HFFc6 (cell line): ENCODE data around the gene SHISA6. TPM values are rescaled to one million over a fixed set of nuclear protein-coding genes. Genes with fewer than 3 reads are reported as not detected.

Source experiments
- DNase-seq: peaks from one replicate; pipeline ENCODE4 v3.0.0-alpha.2; 2018
- H3K27ac Mint-ChIP-seq: 2 replicates; pipeline ENCODE4 v1.8.0; 2020; ENCODE audit warnings: mild to moderate bottlenecking, mixed read lengths
- H3K27me3 Mint-ChIP-seq: 2 replicates; pipeline ENCODE4 v1.8.0; 2021; ENCODE audit warnings: mild to moderate bottlenecking, moderate library complexity, mixed read lengths; ENCODE audit not compliant: insufficient read depth
- H3K36me3 Mint-ChIP-seq: 2 replicates; pipeline ENCODE4 v1.8.0; 2021; ENCODE audit warnings: low read depth, mixed read lengths
- H3K4me1 Mint-ChIP-seq: 2 replicates; pipeline ENCODE4 v1.8.0; 2020; ENCODE audit warnings: low read depth, mixed read lengths
- H3K4me3 Mint-ChIP-seq: 2 replicates; pipeline ENCODE4 v1.8.0; 2020; ENCODE audit warnings: mild to moderate bottlenecking, moderate library complexity, mixed read lengths
- H3K9me3 Mint-ChIP-seq: 2 replicates; pipeline ENCODE4 v1.8.0; 2020; ENCODE audit warnings: mild to moderate bottlenecking, mixed read lengths
- total RNA-seq, 6 experiments: library from RNA; stranded (reverse); fragmentation: NEBNext Ultra II Directional; extraction: Animal tissue kit (Norgen Biotek cat#: 25700); gene quantifications; 2 replicates in 1 of 6; 3 replicates in 5 of 6; pipeline ENCODE4 v1.2.3, GENCODE V29; 2021
- TF ChIP-seq, protein P1 (sequence below): fragments of 200-600 bp; sonication (generic); IDR thresholded peaks from 2 replicates; pipeline ENCODE4 v1.5.0; 2021; ENCODE audit warnings: antibody characterized with exemption, mild to moderate bottlenecking

Gene SHISA6
- total RNA-seq, 6 experiments from 2014 or later: not detected

DNA sequence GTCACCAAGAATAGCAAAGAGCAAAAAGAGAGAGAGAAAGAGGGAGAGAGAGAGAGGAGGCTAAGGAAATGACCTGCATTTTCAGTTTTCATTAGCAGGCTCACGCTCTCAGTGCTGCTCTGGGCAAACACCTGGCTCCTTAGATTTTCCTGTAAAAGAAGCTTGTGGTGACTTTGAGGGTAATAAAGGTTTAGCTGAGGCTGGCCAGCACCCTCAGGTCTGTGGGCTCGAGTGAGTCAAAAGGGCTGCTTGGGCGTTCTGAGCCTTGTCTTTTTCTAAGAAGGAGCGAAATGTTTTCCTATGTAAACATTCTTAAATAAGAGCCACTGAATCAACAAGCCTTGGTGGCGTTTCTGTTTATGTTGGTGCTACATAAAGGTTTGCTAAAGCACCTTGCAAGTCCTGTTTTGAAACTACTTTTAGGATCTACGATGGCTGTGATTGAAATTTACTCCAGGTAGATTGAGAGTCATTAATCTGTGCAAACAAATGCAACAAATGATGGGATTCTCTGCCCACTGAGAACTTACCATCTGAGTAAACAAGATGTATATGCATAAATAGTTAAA lies 38.8 kb downstream of the SHISA6 start:
- TF ChIP-seq, protein P1, sequence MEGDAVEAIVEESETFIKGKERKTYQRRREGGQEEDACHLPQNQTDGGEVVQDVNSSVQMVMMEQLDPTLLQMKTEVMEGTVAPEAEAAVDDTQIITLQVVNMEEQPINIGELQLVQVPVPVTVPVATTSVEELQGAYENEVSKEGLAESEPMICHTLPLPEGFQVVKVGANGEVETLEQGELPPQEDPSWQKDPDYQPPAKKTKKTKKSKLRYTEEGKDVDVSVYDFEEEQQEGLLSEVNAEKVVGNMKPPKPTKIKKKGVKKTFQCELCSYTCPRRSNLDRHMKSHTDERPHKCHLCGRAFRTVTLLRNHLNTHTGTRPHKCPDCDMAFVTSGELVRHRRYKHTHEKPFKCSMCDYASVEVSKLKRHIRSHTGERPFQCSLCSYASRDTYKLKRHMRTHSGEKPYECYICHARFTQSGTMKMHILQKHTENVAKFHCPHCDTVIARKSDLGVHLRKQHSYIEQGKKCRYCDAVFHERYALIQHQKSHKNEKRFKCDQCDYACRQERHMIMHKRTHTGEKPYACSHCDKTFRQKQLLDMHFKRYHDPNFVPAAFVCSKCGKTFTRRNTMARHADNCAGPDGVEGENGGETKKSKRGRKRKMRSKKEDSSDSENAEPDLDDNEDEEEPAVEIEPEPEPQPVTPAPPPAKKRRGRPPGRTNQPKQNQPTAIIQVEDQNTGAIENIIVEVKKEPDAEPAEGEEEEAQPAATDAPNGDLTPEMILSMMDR: no peak
- no peak for DNase-seq
- no peaks in the 10 kb centered on the region for H3K36me3 Mint-ChIP-seq
- peaks cover 20% of the 10 kb centered on the region for H3K9me3 Mint-ChIP-seq
- no peaks in the 10 kb centered on the region for H3K4me1 Mint-ChIP-seq
- H3K27ac Mint-ChIP-seq: no peak overlapping the region
- H3K27me3 Mint-ChIP-seq: no peaks in the 10 kb centered on the region
- no peak overlapping the region for H3K4me3 Mint-ChIP-seq

DNA sequence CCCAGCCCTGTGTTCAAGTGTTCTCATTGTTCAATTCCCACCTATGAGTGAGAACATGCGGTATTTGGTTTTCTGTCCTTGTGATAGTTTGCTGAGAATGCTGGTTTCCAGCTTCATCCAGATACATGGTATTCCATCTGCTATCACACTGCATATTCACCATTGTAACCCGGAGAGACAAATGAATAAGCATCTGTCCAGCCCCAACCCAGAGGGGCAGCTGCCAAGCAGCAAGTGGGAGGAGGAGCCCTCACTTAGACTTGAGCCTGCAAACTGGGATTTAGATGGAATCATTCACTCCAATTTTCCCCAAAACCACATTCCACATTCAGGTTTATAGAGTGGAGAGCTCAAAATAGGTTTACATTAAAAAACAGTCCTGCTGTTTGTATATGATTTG lies 41.6 kb downstream of the SHISA6 start:
- H3K9me3 Mint-ChIP-seq: peaks cover 42% of the 10 kb centered on the region
- H3K4me1 Mint-ChIP-seq: no peaks in the 10 kb centered on the region
- TF ChIP-seq, protein P1: no peak
- no peaks in the 10 kb centered on the region for H3K36me3 Mint-ChIP-seq
- no peak overlapping the region for H3K4me3 Mint-ChIP-seq
- H3K27ac Mint-ChIP-seq: no peak overlapping the region
- DNase-seq: no peak
- H3K27me3 Mint-ChIP-seq: no peaks in the 10 kb centered on the region

DNA sequence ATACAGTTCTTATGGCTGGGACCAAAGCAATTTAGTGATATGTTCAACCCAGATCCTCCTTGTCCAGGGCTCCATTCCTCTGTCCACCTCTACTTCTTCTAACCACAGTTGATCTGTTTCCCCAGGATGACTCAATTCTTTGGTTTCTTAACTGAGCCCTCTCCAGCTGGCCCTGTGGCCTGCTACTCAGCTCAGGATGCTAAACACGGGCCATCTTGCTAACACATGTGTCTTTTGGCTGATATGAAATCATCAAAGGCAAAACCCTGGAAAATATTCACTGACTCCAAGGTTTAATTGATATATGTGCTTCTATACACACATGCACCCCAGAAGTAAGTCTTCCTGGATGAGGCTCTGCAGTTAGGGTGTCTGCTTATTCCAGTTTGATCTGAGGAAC lies 43.8 kb downstream of the SHISA6 start:
- Mint-ChIP-seq H3K27ac (no peak overlapping the region), H3K4me3 (no peak overlapping the region), H3K27me3 (no peaks in the 10 kb centered on the region), H3K4me1 (no peaks in the 10 kb centered on the region), H3K36me3 (no peaks in the 10 kb centered on the region), H3K9me3 (peaks cover 42% of the 10 kb centered on the region)
- TF ChIP-seq, protein P1: no peak
- DNase-seq: no peak

DNA sequence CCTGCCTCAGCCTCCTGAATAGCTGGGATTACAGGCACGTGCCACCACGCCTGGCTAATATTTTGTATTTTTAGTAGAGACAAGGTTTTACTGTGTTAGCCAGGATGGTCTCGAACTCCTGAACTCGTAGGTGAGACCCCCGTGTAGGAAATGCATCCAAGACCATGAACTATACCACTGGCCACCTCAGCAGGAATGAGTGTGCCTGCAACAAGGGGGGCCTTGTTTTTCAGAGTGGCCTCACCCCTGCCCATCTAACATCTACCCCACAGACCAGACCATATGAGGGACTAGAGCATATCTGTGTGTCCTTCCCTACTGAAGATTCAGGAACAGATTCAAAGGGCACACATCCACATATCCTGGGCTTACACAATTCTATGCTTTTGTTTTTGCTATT lies 44.9 kb downstream of the SHISA6 start:
- H3K4me3 Mint-ChIP-seq: no peak overlapping the region
- TF ChIP-seq, protein P1: no peak
- H3K9me3 Mint-ChIP-seq: peaks cover 37% of the 10 kb centered on the region
- DNase-seq: no peak
- no peak overlapping the region for H3K27ac Mint-ChIP-seq
- no peaks in the 10 kb centered on the region for H3K36me3 Mint-ChIP-seq
- no peaks in the 10 kb centered on the region for H3K27me3 Mint-ChIP-seq
- H3K4me1 Mint-ChIP-seq: no peaks in the 10 kb centered on the region

DNA sequence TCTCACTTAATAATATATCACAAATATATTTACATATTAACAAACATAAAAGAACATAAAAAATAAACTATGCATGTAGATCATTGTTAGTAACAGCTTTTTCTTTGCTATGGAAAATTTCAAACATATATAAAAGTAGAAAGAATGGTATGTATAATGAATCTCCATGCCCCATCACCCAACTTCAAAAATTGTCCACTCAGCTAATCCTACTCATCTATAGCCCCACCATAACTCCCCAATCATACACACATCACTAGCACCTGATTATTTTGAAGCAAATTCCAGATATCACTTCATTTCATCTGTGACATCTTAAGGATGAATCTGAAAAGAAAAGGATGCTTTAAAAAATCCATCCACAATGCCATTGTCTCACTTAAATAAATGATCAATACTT lies 46.8 kb downstream of the SHISA6 start:
- H3K27ac Mint-ChIP-seq: no peak overlapping the region
- no peak for DNase-seq
- TF ChIP-seq, protein P1: no peak
- no peaks in the 10 kb centered on the region for H3K4me1 Mint-ChIP-seq
- H3K9me3 Mint-ChIP-seq: peaks cover 42% of the 10 kb centered on the region
- no peak overlapping the region for H3K4me3 Mint-ChIP-seq
- no peaks in the 10 kb centered on the region for H3K36me3 Mint-ChIP-seq
- H3K27me3 Mint-ChIP-seq: no peaks in the 10 kb centered on the region

DNA sequence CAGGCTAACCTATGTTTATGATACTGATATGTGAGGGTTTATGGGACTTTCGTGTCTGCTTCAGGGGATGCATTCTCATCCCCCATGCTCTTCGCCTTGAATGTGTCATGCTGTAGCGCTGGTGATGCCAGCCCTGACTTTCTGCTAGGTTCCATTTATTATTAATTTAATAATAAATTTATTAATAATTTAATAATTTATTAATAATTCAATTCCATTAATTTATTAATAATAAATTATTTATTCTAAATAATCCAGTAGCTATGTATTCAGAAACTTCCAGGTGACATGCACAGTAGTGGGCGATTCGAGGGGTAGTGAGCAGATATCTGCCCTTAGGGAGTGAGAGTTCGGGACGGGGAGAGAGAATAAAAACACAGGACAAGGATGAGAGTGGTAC lies 49.8 kb downstream of the SHISA6 start:
- Mint-ChIP-seq H3K4me1 (no peaks in the 10 kb centered on the region), H3K36me3 (no peaks in the 10 kb centered on the region), H3K27ac (no peak overlapping the region), H3K4me3 (no peak overlapping the region), H3K27me3 (no peaks in the 10 kb centered on the region), H3K9me3 (peaks cover 51% of the 10 kb centered on the region)
- DNase-seq: no peak
- TF ChIP-seq, protein P1: no peak
